KBM-7 (cell line): ENCODE measurements around the gene AIFM1.

Experiments used
- DNase-seq: peaks from one replicate; pipeline ENCODE4 v3.0.0-alpha.2; 2015
- in situ Hi-C: fragments of 300-500 bp; cut with MboI; formaldehyde crosslinking; loops from 2 replicates; pipeline ENCODE4 v1.14.3; 2020; ENCODE audit warnings: low sequenced_read_pairs, low pct_unique_long_range_greater_than_20kb, mixed read lengths

AIFM1 gene

DNA sequence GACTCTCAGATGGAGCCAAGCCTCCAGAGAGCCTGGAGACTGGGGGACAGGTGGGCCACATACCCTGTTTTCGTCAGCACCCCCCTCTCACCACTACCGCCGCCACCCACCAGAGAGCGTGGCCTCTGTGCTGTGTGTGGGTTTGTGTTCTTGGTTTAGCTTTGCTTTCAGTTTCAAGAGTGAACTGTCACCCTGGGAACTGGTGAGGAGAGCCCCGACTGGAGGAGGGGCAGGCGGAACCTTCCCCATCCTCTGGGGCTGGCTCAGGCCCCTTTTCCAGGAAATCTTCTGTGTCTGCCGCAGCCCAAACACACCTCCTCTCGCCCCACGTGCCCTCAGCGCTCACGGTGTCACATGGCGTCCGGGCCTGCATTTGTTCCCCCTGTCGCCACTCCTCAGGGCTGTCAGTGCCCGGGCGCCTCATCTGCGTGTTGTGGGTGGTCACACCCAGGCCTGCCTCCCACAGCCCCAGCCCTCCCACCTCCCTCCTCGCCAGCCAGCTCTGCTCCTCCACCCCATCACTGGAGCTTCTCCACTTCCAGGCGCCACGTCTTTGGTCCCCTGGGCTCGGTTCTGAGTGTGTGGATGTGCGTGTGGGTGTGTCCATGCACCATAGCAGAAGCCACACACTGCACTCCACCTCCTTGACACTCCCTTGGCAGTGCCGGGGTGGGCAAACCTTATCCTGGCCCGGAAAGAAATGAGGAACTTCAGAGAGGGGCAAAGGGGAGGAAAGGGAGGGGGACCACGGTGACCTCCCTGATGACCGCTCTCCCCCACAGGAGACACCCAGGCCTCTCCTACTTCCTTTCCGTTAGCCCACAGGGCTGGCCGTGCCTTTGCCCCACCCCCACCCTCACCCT lies 83.2 kb downstream of the AIFM1 start:
- in situ Hi-C loops, result loop anchor here (5.0 to 10.0 kb wide), 2 partner anchors 35 to 102 kb away; no protein-coding TSS in a partner anchor
- peak; percentile 95 for DNase-seq

GRCh38 chrX:130081421-130082045 lies 84.1 kb downstream of the AIFM1 start:
- in situ Hi-C loops, result loop anchor here (5.0 to 10.0 kb wide), 2 partner anchors 36 to 103 kb away; no protein-coding TSS in a partner anchor
- DNase-seq, result no peak

GRCh38 chrX:130080791-130081367 lies 84.8 kb downstream of the AIFM1 start:
- in situ Hi-C loops, result loop anchor here (5.0 to 10.0 kb wide), 2 partner anchors 36 to 104 kb away; no protein-coding TSS in a partner anchor
- DNase-seq, result no peak

GRCh38 chrX:130079824-130080406 lies 85.7 kb downstream of the AIFM1 start:
- peak; percentile 81 for DNase-seq
- in situ Hi-C loops, result loop anchor here (5.0 to 10.0 kb wide), 2 partner anchors 37 to 105 kb away; no protein-coding TSS in a partner anchor
